Mesendoderm (in vitro differentiated cells): ENCODE data around the gene SLC35F3.
"Not testable (repeated sequence)": the region's sequence is repeated elsewhere in the genome, so short reads cannot be mapped to it uniquely, and the experiment has no call there.

Experiments used
- DNase-seq: peaks from one replicate; pipeline ENCODE4 v3.0.0; 2013
- H2AK5ac ChIP-seq: 2 replicates; pipeline ENCODE4 v1.6.1; 2013; ENCODE audit warnings: low read length, inconsistent platforms
- H2BK120ac ChIP-seq: 2 replicates; pipeline ENCODE4 v1.6.1; 2013; ENCODE audit warnings: low read depth, mild to moderate bottlenecking, low read length, moderate library complexity, mixed read lengths
- H2BK15ac ChIP-seq: replicated peaks from 2 replicates; pipeline ENCODE4 v1.6.1; 2013; ENCODE audit warnings: low read depth, mild to moderate bottlenecking, moderate library complexity
- H2BK5ac ChIP-seq: 2 replicates; pipeline ENCODE4 v1.6.1; 2013; ENCODE audit warnings: low read length, inconsistent platforms
- H3K18ac ChIP-seq: 2 replicates; pipeline ENCODE4 v1.6.1; 2013; ENCODE audit warnings: mild to moderate bottlenecking, low read length, mixed read lengths
- H3K23ac ChIP-seq: one replicate; pipeline ENCODE4 v1.6.1; 2013; ENCODE audit warnings: low read length
- H3K27ac ChIP-seq: 2 replicates; pipeline ENCODE4 v1.5.1; 2013; ENCODE audit warnings: low read depth, mild to moderate bottlenecking, inconsistent platforms, low read length, moderate library complexity
- H3K27me3 ChIP-seq: 2 replicates; pipeline ENCODE4 v1.6.1; 2013; ENCODE audit warnings: low read length, control low read depth, mild to moderate bottlenecking, inconsistent platforms; ENCODE audit not compliant: insufficient read depth, poor library complexity
- H3K36me3 ChIP-seq: 2 replicates; pipeline ENCODE4 v1.6.1; 2013; ENCODE audit warnings: low read length, inconsistent platforms; ENCODE audit not compliant: control insufficient read depth, insufficient read depth
- H3K4ac ChIP-seq: one replicate; pipeline ENCODE4 v1.6.1; 2013; ENCODE audit warnings: low read depth, mild to moderate bottlenecking, low read length, moderate library complexity
- H3K4me1 ChIP-seq: 2 replicates; pipeline ENCODE4 v1.6.1; 2013; ENCODE audit warnings: low read depth, low read length, inconsistent platforms; ENCODE audit not compliant: control insufficient read depth
- H3K4me2 ChIP-seq: 2 replicates; pipeline ENCODE4 v1.6.1; 2013; ENCODE audit warnings: low read length
- H3K4me3 ChIP-seq: 2 replicates; pipeline ENCODE4 v1.5.1; 2013; ENCODE audit warnings: mild to moderate bottlenecking, low read length
- H3K56ac ChIP-seq: one replicate; pipeline ENCODE4 v1.6.1; 2013; ENCODE audit warnings: low read length
- H3K79me1 ChIP-seq: 2 replicates; pipeline ENCODE4 v1.6.1; 2013; ENCODE audit warnings: low read length, inconsistent platforms
- H3K79me2 ChIP-seq: 2 replicates; pipeline ENCODE4 v1.6.1; 2013; ENCODE audit warnings: mild to moderate bottlenecking, low read length; ENCODE audit not compliant: control insufficient read depth, insufficient read depth
- H3K9ac ChIP-seq: 2 replicates; pipeline ENCODE4 v1.6.1; 2013; ENCODE audit warnings: low read length, inconsistent platforms
- H4K5ac ChIP-seq: one replicate; pipeline ENCODE4 v1.6.1; 2013; ENCODE audit warnings: low read length
- H4K8ac ChIP-seq: one replicate; pipeline ENCODE4 v1.6.1; 2013; ENCODE audit warnings: low read depth, mild to moderate bottlenecking, control low read depth, low read length, moderate library complexity
- WGBS: extraction: QIAGEN DNeasy Blood & Tissue Kit; methylation state at CpG from one replicate; pipeline ENCODE4 v1.1.7; 2013; ENCODE audit warnings: low lambda C conversion rate, missing lambda C conversion rate; ENCODE audit not compliant: insufficient coverage; ENCODE audit errors: extremely low coverage; 5-methylcytosine and 5-hydroxymethylcytosine counted together

SLC35F3 gene

DNA sequence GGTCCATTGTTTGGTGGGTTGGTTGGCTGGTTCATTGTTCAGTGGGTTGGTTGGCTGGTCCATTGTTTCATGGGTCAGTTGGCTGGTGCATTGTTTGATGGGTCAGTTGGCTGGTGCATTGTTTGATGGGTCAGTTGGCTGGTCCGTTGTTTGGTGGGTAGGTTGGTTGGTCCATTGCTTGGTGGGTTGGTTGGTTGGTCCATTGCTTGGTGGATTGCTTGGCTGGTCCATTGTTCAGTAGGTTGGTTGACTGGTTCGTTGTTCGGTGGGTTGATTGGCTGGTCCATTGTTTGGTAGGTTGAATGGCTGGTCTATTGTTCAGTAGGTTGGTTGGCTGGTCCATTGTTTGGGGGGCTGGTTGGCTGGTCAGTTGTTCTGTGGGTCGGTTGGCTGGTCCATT is 343.3 kb downstream of the SLC35F3 start:
- WGBS, result no CpG with 5 or more reads among the region's 4 CpGs
- H2BK120ac ChIP-seq, H3K79me1 ChIP-seq: not testable (repeated sequence)

GRCh38 chr1:234250747-234251146 is 346.3 kb downstream of the SLC35F3 start:
- Histone ChIP-seq H3K4me2 (no peak overlapping the region), H4K5ac (no peak overlapping the region), H3K27me3 (no peaks in the 10 kb centered on the region), H3K9ac (no peak overlapping the region), H3K56ac (no peak overlapping the region), H3K4me3 (no peak overlapping the region), H3K79me2 (no peaks in the 10 kb centered on the region), H3K4ac (no peak overlapping the region), H3K79me1 (no peaks in the 10 kb centered on the region), H2BK120ac (no peak overlapping the region), H3K36me3 (no peaks in the 10 kb centered on the region), H2BK15ac (no peak overlapping the region), H3K4me1 (peaks cover 3% of the 10 kb centered on the region), H2AK5ac (no peak overlapping the region), H4K8ac (no peak overlapping the region), H3K18ac (no peak overlapping the region), H3K23ac (no peak overlapping the region), H3K27ac (peak overlapping the region; percentile 17), H2BK5ac (no peak overlapping the region)
- no CpG with 5 or more reads among the region's 1 CpG for WGBS
- DNase-seq, result peak; percentile 87

More for the DNA sequence above, 343.3 kb downstream of the SLC35F3 start:
- H3K4me3 ChIP-seq, H2BK5ac ChIP-seq, H3K4me1 ChIP-seq, H4K8ac ChIP-seq, H3K79me2 ChIP-seq, DNase-seq, H2AK5ac ChIP-seq, H2BK15ac ChIP-seq, H3K36me3 ChIP-seq, H4K5ac ChIP-seq, H3K56ac ChIP-seq, H3K23ac ChIP-seq, H3K27me3 ChIP-seq, H3K4me2 ChIP-seq, H3K18ac ChIP-seq, H3K27ac ChIP-seq, H3K4ac ChIP-seq, H3K9ac ChIP-seq: not testable (repeated sequence)

DNA sequence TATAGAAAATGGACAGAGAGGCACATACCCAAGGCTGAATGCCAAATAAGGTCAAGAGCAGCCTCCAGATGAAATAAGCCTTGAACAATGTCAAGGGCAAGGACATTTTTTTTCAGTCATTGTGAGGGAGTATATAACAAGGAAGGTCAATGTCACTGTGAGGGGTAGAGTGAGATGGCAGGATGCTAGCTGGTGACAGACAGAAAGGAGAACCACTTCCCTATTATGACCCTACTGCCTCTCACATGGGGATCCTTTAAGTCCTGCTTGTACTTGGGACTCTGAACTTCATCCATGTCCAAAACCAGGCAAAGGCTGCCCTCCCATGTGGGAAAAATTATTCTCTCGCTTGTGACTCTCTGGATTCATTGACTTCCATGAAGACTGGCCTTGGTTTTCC is 349.3 kb downstream of the SLC35F3 start:
- Histone ChIP-seq H4K8ac (no peak overlapping the region), H3K4me1 (peaks cover 3% of the 10 kb centered on the region), H3K4me3 (no peak overlapping the region), H3K36me3 (no peaks in the 10 kb centered on the region), H3K56ac (no peak overlapping the region), H4K5ac (no peak overlapping the region), H3K23ac (no peak overlapping the region), H2AK5ac (no peak overlapping the region), H3K79me1 (no peaks in the 10 kb centered on the region), H2BK5ac (no peak overlapping the region), H3K27ac (no peak overlapping the region), H2BK120ac (no peak overlapping the region), H3K4me2 (no peak overlapping the region), H3K18ac (no peak overlapping the region), H3K27me3 (no peaks in the 10 kb centered on the region), H3K4ac (no peak overlapping the region), H3K9ac (no peak overlapping the region), H2BK15ac (no peak overlapping the region), H3K79me2 (no peaks in the 10 kb centered on the region)
- no peak for DNase-seq
- WGBS, result no CpG with 5 or more reads among the region's 1 CpG

DNA sequence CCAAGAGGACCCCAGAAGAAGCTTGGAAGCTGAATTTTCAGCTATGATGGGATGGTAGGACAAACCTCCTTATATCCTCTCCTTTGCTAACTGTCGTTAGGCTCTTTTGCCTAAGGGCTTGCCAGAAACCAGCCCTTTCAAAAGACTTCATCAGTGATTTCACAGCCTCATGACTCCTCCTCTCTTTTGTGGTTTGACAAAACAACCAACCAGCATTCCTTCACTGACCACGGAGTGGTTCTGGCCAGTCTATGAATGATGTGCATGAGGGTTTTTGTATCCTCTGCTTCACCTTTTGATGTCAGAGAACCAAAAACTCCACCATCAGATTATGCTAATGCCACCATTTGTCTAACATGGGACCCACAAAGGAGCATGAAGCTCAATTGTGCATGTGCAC is 351.9 kb downstream of the SLC35F3 start:
- no peaks in the 10 kb centered on the region for H3K79me2 ChIP-seq
- H2BK15ac ChIP-seq, result no peak overlapping the region
- no peaks in the 10 kb centered on the region for H3K27me3 ChIP-seq
- no peak overlapping the region for H4K8ac ChIP-seq
- no peak overlapping the region for H3K9ac ChIP-seq
- H3K23ac ChIP-seq, result no peak overlapping the region
- H3K79me1 ChIP-seq, result no peaks in the 10 kb centered on the region
- WGBS, result no CpG with 5 or more reads among the region's 2 CpGs
- no peaks in the 10 kb centered on the region for H3K36me3 ChIP-seq
- peaks cover 4% of the 10 kb centered on the region for H3K4me1 ChIP-seq
- H3K56ac ChIP-seq, result no peak overlapping the region
- H2BK5ac ChIP-seq, result no peak overlapping the region
- no peak overlapping the region for H2BK120ac ChIP-seq
- no peak for DNase-seq
- no peak overlapping the region for H4K5ac ChIP-seq
- H3K18ac ChIP-seq, result no peak overlapping the region
- H2AK5ac ChIP-seq, result no peak overlapping the region
- H3K27ac ChIP-seq, result no peak overlapping the region
- no peak overlapping the region for H3K4me3 ChIP-seq
- H3K4me2 ChIP-seq, result no peak overlapping the region
- no peak overlapping the region for H3K4ac ChIP-seq

DNA sequence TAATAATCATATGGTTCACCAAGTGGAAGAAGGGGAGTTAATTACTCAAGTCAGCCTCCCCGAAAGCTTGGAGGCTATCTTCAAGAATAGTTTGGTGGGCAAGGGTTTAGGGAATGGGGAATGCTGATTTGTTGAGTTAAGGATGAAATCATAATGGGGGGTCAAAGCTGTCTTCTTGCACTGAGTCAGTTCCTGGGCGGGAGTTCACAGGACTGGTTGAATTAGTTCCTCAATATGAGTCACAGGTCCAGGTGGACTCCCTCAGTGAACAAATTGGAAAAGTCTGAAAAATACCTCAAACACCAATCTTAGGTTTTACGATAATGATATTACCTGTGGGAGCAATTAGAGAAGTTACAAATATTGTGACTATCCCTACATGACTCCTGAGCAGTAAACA is 353.6 kb downstream of the SLC35F3 start:
- H4K5ac ChIP-seq, result no peak overlapping the region
- no peak overlapping the region for H3K27ac ChIP-seq
- no peak overlapping the region for H3K4ac ChIP-seq
- DNase-seq, result no peak
- no peaks in the 10 kb centered on the region for H3K79me1 ChIP-seq
- no peak overlapping the region for H3K23ac ChIP-seq
- no peaks in the 10 kb centered on the region for H3K27me3 ChIP-seq
- H3K18ac ChIP-seq, result no peak overlapping the region
- no peak overlapping the region for H3K9ac ChIP-seq
- no peak overlapping the region for H2AK5ac ChIP-seq
- peaks cover 11% of the 10 kb centered on the region for H3K4me1 ChIP-seq
- no CpG with 5 or more reads among the region's 3 CpGs for WGBS
- H4K8ac ChIP-seq, result no peak overlapping the region
- H3K36me3 ChIP-seq, result no peaks in the 10 kb centered on the region
- H3K56ac ChIP-seq, result no peak overlapping the region
- no peak overlapping the region for H2BK5ac ChIP-seq
- no peak overlapping the region for H2BK15ac ChIP-seq
- no peak overlapping the region for H3K4me3 ChIP-seq
- no peak overlapping the region for H2BK120ac ChIP-seq
- H3K79me2 ChIP-seq, result no peaks in the 10 kb centered on the region
- no peak overlapping the region for H3K4me2 ChIP-seq

GRCh38 chr1:234260578-234260977 is 356.1 kb downstream of the SLC35F3 start:
- H2BK5ac ChIP-seq, result no peak overlapping the region
- no peaks in the 10 kb centered on the region for H3K36me3 ChIP-seq
- no peak overlapping the region for H3K23ac ChIP-seq
- no peaks in the 10 kb centered on the region for H3K79me1 ChIP-seq
- no peak overlapping the region for H4K8ac ChIP-seq
- no peak overlapping the region for H3K18ac ChIP-seq
- H3K4me2 ChIP-seq, result no peak overlapping the region
- H2AK5ac ChIP-seq, result peak overlapping the region; percentile 81
- no peak overlapping the region for H3K9ac ChIP-seq
- no peak overlapping the region for H4K5ac ChIP-seq
- no CpG with 5 or more reads among the region's 7 CpGs for WGBS
- H3K79me2 ChIP-seq, result no peaks in the 10 kb centered on the region
- H3K27ac ChIP-seq, result no peak overlapping the region
- H3K27me3 ChIP-seq, result no peaks in the 10 kb centered on the region
- H3K4me3 ChIP-seq, result no peak overlapping the region
- peak overlapping the region; percentile 10 for H3K56ac ChIP-seq
- no peak overlapping the region for H3K4ac ChIP-seq
- DNase-seq, result no peak
- H3K4me1 ChIP-seq, result peaks cover 11% of the 10 kb centered on the region
- no peak overlapping the region for H2BK15ac ChIP-seq
- no peak overlapping the region for H2BK120ac ChIP-seq
